GM19351 (cell line): ENCODE results near the gene UBXN6.

Experiments used
- ATAC-seq: cut with Tn5 transposase; IDR thresholded peaks from one replicate; pipeline ENCODE4 v1.9.1; 2021; ENCODE audit warnings: mild to moderate bottlenecking, moderate library complexity; ENCODE audit not compliant: unreplicated experiment

Gene UBXN6

DNA sequence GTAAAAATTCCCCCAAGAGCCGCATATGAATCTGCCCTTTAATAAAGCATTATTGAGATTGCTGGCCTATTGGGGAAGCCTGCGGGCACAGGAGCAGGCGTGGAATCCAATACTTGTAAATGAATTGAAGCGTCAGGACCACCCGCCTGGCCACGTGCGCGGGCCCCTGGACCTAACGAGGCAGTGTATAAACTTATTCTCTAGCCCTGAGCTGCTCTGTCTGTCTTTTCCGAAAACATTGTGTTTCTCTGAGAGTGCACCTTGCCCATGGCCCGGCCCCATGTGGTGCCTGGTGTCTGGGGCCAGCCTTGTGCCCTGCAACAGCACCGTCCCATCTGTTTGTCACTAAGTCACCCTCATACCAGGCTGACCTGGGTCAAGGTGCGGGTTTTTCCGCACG is 14.4 kb downstream of the UBXN6 start:
- no peak for ATAC-seq

DNA sequence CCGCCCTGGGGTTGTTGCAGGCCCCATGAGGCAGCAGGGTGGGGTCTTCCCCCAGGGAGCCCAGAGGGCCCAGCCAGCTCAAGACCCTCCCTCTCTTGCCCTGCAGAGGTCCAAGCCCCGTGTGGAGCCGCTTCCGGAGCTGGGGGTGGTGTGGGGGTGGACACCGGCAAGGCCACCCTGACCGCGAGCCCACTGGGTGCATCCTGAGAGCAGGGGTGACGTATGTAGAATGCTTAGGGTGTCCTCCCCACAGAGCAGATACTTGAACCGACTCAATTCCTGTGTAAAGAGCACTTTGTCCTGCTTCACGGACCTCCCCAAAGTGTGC is 14.8 kb downstream of the UBXN6 start:
- no peak for ATAC-seq

DNA sequence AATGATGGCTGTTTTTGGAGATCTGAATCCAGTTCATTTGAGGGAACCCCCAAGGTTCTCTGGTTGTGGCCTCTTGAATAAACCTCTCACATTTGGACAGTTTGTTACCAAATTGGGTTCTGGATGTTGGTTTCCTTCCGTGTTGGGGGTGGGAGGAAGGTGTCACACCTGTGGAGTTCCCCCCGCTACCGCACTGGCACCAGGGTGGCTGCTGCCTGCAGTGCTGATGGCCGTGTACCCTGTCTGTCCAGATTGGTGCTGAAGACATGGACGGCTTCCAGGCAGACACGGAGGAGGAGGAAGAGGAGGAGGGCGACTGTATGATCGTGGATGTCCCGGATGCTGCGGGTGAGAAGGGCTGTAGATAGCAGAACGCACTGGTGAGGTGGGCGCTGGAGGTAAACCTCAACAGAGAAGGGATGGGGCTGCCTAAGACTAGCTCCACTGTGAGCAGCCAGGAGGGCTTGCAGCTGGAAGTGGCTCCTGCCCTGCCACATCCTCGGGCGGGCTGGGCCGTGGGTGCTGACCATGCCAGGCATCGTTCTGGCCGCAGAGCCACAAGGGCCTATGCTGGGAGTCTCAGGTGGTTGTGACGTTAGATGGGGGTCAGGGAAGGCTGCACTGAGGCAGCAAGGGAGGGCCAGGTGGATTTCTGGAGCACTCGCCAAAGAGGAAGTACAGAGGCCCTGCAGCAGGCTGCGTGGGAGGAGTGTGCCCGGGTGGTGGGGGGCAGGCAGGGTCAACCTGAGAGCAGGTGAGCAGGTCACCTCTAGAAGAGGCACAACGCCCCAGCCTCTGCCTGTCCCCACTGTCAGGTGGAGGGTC is 15.4 kb downstream of the UBXN6 start:
- ATAC-seq = no peak

DNA sequence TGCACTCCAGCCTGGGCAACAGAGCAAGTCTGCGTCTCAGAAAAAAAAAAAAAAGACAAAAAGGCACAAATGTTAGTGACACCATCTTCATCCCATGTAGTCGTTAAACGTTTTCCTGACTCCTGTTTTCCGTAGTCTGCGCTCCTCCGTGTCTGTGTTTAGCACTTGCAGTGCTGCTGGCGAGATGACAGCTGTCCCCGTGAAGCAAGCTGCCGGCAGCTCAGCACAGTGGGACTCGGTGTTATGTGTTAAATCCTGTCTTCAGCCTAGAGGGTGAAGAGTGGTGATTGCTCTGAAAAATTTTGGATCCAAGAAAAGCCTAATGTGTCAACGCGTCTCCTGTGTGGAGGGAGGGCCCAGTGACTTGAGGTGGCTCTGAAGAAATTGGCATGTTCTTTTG is 18.4 kb downstream of the UBXN6 start:
- ATAC-seq = no peak

DNA sequence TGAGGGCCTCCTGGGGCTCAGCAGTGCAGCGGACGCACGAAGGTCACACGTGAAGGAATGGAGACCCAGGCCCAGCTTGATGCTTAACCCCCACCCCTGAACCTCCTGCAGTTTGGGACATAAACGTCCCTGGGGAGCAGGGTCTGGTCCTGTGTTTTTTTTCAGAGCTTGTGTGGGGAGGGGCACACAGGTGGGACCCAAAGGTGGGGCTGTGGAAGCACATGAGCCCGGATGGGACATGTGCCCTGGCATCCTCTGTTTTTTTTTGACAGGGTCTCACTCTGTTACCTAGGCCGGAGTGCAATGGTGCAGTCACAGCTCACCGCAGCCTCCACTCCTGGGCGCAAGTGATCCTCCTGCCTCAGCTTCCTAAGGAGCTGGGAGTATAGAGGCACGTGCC is 20.5 kb downstream of the UBXN6 start:
- ATAC-seq = no peak

DNA sequence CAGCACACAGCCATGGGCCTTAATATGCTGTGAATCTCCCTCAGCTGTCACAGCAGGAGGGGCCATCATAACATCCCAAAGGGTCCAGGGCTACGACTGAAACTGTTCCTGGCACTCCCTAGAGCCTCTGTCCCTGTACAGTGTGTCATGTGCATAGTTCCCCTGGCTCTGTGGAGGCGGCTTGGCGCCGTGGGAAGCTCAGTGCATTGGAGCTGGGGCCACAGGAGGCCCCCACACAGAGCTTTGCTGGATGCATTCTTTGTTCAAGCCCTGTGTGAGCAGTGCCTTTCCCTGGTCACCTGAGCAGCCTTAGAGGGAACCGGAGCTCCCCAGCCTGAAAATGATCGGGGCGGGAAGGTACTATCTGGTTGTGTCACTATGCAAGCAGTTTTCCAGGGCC is 21.4 kb downstream of the UBXN6 start:
- no peak for ATAC-seq

DNA sequence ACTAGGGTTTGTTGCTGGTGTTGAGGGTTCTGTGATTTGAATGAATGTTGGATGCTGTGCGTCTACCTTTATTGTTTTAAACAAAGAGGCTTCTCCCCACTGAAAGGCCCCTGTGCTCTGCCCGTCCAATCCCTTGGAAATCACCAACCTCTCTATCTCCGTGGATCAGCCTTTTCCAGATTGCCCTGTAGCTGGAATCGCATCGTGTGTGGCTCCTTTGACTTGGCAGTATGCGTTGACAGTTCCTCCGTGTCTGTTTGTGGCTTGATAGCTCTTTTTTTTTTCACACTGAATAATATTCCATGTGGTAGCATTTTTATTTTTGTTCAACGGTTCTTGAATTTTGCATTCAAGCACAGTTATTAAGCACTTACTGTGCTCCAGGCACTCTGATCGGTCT is 23.2 kb downstream of the UBXN6 start:
- ATAC-seq = no peak

DNA sequence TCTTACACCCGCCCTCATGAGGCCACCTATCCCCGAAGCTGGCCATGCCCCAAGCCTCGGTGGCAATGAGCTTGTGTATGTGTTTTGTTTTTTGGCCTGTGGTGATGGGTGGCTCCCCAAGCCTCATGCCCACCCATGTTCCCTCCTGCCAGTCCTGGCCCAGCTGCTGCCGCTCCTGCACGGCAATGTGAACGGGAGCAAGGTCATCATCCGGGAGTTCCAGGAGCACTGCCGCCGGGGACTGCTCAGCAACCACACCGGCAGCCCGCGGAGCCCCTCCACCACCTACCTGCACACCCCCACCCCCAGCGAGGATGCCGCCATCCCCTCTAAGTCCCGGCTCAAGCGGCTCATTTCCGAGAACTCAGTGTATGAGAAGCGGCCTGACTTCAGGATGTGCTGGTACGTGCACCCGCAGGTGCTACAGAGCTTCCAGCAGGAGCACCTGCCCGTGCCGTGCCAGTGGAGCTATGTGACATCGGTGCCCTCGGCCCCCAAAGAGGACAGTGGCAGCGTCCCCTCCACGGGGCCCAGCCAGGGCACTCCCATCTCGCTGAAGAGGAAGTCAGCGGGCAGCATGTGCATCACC is 24.6 kb downstream of the UBXN6 start:
- no peak for ATAC-seq

DNA sequence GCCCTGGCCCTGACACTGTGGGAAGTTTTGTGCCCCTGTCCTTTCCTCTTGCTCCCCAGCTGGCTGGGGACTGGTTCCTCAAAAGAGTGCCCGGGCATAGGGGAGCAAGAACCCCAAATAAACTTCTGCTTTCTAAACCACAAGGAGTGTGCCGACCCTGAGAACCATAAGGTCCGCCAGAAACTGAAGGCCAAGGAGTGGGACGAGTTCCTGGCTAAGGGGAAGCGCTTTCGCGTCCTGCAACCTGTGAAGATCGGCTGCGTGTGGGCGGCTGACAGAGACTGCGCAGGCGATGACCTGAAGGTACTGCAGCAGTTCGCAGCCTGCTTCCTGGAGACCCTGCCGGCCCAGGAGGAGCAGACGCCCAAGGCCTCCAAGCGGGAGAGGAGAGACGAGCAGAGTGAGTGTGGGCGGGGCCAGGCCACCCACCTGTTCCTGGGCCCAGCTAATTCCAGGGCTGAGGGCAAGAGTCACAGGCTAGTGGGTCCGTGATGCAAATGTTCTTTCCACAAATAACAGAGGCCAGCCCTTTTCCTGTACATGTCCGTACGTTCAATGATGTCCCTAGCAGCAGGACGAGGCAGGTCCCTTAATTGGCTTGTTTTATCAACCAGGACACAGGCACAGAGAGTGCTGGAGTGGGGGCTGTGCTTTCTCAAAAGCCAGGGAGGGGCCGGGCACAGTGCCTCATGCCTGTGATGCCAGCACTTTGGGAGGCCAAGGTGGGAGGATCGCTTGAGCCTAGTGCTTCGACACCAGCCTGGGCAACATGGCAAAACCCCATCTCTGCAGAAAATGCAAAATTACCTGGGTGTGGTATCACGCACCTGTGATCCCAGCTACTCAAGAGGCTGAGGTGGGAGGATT is 25.6 kb downstream of the UBXN6 start:
- ATAC-seq = no peak

DNA sequence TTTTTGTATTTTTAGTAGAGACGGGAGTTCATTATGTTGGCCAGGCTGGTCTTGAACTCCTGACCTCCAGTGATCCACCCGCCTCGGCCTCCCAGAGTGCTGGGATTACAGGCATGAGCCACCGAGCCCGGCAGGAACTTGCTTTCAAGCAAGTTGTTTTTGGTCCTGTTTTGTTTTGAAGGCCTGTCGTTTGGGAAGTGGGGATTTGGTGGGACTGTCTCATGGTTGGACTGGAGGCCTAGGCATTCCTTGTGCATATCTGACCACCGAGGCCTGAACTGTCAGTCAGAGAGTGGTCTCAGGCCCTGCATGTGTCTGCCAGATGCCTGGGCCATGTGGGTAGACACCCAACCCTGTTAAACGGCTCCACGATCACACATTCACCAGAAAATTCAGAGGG is 26.3 kb downstream of the UBXN6 start:
- ATAC-seq = no peak

DNA sequence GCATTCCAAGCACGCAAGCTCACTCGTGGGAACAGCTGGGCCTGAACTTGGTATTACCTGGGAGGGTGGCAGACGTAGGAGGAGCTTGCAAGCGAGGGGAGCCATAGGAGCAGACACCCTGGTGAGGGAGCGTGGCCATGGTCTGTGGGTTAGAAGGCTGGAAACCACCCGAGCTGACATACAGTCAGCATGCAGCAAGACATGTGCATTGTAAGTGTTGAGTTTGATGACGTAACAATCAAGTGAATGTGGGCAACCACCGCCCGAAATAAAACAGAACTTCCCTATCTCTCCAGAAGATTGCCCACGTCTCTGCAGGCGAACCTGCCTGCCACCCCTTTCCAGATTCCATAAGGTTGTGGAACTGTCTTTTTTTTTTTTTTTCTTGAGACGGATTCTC is 26.8 kb downstream of the UBXN6 start:
- ATAC-seq = no peak

DNA sequence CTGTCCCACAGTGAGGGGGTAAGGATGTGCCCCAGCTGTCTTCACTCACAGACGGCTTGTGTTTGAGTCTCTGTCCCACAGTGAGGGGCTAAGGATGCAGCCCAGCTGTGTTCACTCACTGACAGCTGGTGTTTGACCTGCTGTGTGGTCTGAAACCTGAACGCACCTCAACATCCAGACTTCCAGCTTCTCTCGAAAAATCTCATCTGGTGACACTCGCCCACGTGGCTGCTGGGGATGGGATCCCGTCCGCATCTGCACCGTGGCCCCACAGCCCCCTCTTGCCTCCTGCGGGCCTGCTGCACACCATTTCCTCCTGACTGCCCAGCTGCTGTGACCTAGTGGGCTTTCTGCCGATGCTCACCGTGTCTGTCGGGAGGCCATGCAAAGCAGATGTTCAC is 27.8 kb downstream of the UBXN6 start:
- ATAC-seq = no peak

DNA sequence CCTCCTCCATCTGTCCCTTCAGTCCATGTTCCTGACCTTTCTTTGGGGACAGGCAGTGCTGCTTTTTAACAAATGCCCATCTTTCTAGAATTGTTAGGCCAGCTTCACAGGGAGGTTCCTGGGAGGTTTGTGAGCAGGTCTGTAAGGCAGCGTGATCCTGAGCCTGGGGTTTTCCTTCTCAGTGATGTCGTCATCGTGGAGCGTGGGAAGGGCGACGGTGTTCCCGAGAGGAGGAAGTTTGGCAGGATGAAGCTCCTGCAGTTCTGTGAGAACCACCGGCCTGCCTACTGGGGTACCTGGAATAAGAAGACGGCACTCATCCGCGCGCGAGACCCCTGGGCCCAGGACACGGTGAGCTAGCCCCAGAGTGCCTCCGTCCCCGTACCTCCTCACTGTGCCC is 28.3 kb downstream of the UBXN6 start:
- ATAC-seq = no peak

DNA sequence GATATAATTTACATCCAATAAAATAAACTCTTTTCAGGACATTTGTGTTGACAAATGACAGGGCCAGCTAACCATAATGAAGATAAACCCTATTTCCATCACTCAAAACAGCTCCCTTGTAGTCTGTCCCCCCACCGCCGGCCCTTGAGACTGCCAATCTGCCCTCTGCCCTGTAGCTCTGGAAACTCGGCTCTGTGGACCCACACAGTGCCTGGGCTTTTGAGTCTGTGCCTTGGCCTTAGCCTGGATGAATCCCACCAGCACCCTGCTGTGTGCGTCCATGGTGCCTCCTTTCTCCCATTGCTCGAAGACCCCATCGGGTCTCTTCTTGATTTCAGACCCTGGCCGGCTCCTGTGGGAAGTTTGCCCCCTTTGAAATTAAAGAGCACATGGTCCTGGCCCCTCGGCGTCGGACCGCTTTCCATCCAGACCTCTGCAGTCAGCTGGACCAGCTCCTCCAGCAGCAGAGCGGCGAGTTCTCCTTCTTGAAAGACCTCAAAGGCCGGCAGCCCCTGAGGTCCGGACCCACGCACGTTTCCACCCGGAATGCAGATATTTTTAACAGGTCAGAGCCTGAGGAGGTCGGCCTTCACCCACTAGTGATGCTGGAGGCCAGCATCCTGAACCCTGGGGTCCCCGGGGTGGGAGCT is 29.1 kb downstream of the UBXN6 start:
- ATAC-seq = no peak

DNA sequence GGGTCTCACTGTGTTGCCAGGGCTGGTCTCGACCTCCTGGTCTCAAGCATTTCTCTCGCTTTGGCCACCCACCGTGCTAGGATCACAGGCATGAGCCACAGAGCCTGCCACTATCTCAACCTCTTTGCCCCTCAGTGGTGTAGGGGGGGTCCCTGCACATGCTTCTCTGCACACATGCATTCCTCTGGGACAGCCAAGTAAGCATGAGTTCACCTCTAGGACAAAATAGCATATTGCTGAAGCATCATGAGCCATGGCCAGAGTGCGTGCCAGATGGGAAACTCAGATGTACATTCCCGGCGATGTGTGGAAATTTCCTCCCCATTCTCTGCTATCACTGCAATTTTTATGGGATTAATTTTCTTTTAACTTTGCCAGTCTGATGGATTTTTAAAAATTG is 32.1 kb downstream of the UBXN6 start:
- no peak for ATAC-seq

DNA sequence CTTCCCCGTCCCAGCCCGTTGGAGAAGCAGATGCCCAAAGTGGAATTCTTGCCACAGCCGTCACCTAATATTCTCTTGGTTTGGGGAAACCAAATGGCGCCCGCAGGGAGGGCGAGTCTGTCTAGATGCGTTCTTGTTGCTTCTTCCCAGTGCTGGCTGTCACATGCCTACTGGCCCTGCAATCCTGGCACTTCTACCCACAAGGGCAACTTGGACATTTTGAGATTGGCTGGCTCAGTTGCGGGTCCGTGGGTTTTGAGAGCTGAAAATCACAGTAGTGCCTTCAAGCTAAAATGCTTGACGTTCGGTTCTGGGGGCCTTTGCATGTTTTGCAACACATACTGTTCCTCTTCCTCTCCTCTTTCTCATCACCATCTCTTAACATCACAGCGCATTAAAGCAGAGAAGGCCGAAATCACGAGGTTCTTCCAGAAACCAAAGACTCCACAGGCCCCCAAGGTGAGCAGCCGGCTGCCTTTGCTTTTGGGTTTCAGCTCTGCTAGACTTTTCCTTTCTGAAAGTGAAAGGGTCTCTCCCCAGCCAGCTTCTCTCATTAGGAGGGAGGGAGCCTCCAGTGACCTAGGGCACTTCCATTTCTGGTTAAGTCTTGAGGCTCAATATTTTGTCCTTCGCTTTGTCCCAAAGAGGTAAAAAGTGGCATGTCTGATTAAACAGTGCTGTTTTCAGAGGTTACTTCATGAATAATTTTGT is 34.0 kb downstream of the UBXN6 start:
- no peak for ATAC-seq

DNA sequence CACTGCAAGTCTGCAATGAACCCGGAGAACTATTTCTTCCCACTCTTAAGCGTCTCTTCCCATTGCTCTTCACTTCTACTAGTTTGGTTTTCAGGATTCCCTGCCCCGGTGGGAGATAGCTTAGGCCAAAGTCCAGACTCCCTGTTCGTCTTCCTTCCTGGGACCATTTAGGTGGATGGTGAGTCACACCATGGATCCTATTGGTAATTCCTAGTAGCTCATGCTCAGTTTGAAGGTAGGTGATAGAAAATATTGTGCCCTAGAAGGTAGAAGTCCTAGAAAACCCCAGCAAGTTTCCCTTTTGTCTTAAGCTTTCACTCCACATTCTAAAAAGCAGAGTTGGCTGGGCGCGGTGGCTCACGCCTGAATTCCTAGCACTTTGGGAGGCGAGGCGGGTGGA is 41.3 kb downstream of the UBXN6 start:
- no peak for ATAC-seq

DNA sequence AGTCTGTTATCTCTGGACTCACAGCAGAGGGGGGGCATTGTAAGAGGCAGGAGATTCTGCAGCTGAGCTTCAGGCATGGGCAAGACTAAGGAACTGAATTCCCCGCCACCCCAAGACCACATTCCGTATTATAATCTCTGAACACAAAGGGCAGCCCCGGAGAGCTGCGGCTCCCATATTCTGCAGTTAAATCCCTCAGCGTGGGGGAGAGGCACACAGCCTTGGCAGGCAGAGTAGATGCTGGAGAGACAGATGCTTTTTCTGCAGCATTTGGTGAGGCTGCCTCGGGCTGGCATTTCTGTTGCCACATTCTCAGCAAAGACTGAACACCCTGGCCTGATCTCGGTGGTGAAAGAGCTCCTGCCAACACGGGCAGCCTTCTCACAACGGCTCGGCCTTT is 42.2 kb downstream of the UBXN6 start:
- no peak for ATAC-seq

DNA sequence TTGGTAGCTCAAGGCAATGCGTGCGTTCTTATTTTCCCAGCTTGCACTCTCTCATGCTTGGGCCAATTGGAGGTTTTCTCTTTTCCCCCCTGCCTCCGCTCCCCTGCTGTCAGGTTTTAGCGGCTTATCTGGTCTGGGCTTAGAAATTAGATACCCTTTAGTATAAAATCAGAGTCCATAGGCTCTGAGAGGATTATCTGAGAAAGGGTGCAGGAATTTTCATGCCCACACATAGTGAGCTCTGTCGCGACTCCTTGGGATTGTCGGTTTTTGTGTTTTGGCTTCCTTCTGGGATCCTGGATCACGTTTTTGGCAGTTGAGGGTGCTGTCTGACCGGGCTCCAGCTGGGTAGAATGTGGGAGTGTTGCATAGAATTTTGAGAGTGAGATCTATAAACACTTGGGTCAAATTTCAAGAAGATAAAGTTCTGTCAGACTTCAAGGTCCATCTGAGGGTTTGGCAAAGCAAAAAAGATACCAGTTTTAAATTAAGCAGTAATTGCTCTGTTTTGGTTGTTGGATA is 42.7 kb downstream of the UBXN6 start:
- no peak for ATAC-seq

DNA sequence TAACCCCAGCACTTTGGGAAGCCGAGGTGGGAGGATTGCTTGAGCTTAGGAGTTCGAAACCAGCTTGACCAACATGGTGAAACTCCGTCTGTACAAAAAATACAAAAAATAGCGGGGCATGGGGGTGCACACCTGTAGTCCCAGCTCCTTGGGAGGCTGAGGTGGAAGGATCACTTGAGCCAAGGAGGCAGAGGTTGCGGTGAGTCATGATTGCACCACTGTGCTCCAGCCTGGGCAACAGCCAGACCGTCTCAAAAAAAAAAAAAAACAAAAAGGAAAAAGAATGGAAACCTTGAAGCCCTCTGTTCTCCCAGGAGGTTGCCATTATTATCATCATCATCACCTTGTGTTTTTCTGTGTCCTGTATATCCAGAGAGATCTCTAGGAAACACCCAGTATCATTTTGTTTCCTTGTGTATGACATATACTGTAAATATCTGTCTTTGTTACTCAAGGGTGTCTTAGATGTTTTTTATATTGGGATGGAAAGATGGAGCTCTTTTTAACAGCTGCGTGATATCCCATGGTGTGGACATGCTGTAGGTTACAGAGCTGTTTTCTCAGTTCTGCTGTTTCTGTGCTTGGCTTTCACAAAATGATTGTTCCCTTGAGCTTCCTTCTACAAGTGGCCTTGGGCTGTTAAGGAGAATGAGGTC is 43.3 kb downstream of the UBXN6 start:
- ATAC-seq = no peak
